HG02610 (cell line): Measurements from ENCODE around the gene CLMN.
"Not testable (repeated sequence)": the region's sequence is repeated elsewhere in the genome, so short reads cannot be mapped to it uniquely, and the experiment has no call there.

Experiments
- ATAC-seq: cut with Tn5 transposase; IDR thresholded peaks from one replicate; pipeline ENCODE4 v1.9.1; 2021; ENCODE audit warnings: mild to moderate bottlenecking, moderate library complexity; ENCODE audit not compliant: unreplicated experiment

Gene CLMN

GRCh38 chr14:95222870-95223398 is 96.8 kb downstream of the CLMN start:
- no peak for ATAC-seq

- no peak for ATAC-seq
Observed at GRCh38 chr14:95222151-95222631, 97.5 kb downstream of the CLMN start.

GRCh38 chr14:95221531-95221930 is 98.2 kb downstream of the CLMN start:
- ATAC-seq, result no peak

GRCh38 chr14:95220663-95221231 is 99.0 kb downstream of the CLMN start:
- no peak for ATAC-seq

GRCh38 chr14:95218472-95219193 is 101.1 kb downstream of the CLMN start:
- no peak for ATAC-seq

- no peak for ATAC-seq
Observed at GRCh38 chr14:95218006-95218405, 101.7 kb downstream of the CLMN start.

- no peak for ATAC-seq
Observed at GRCh38 chr14:95217391-95217900, 102.3 kb downstream of the CLMN start.

GRCh38 chr14:95216008-95216407 is 103.7 kb downstream of the CLMN start:
- ATAC-seq, result peak; percentile 61

- no peak for ATAC-seq
Observed at GRCh38 chr14:95215094-95215725, 104.5 kb downstream of the CLMN start.

- ATAC-seq, result no peak
Observed at GRCh38 chr14:95213774-95214173, 105.9 kb downstream of the CLMN start.

GRCh38 chr14:95211721-95212504 is 107.8 kb downstream of the CLMN start:
- no peak for ATAC-seq

- no peak for ATAC-seq
Observed at GRCh38 chr14:95210699-95211098, 109.0 kb downstream of the CLMN start.

GRCh38 chr14:95208598-95208997 is 111.1 kb downstream of the CLMN start:
- no peak for ATAC-seq

GRCh38 chr14:95207475-95208233 is 112.1 kb downstream of the CLMN start:
- ATAC-seq, result no peak

GRCh38 chr14:95206534-95206933 is 113.2 kb downstream of the CLMN start:
- no peak for ATAC-seq

GRCh38 chr14:95204705-95205104 is 115.0 kb downstream of the CLMN start:
- no peak for ATAC-seq

- ATAC-seq, result not testable (repeated sequence)
Observed at GRCh38 chr14:95201745-95202144, 118.0 kb downstream of the CLMN start.

- no peak for ATAC-seq
Observed at GRCh38 chr14:95200404-95200803, 119.3 kb downstream of the CLMN start.

- no peak for ATAC-seq
Observed at GRCh38 chr14:95199298-95199983, 120.3 kb downstream of the CLMN start.

- ATAC-seq, result no peak
Observed at GRCh38 chr14:95198320-95198719, 121.4 kb downstream of the CLMN start.
